K562 (cell line): Measurements from ENCODE around the gene HAPLN2. TPM values are rescaled to one million over a fixed set of nuclear protein-coding genes. Genes with fewer than 3 reads are reported as not detected.
A peak's percentile ranks its signal among the peaks of the same experiment; 100 is the strongest.

Experiments
- AFF1 ChIP-seq, 2 experiments: fragments of 450-650 bp; IDR thresholded peaks; 2 replicates each; pipeline ENCODE4 v1.6.1; 2018; ENCODE audit warnings: mild to moderate bottlenecking in 2 of 2, low read depth in 1 of 2; ENCODE audit not compliant: partially characterized antibody in 2 of 2
- CTCF ChIP-seq, 3 experiments: IDR thresholded peaks in 2 of 3; conservative IDR thresholded peaks in 1 of 3; 2 replicates each; pipeline ENCODE4 v1.5.1; 2011 to 2012; ENCODE audit warnings: low read length in 3 of 3, mild to moderate bottlenecking in 3 of 3, control low read depth in 2 of 3, improper control_type of control experiment in 1 of 3, inconsistent platforms in 1 of 3, low read depth in 1 of 3, mixed read lengths in 1 of 3, moderate library complexity in 1 of 3; ENCODE audit not compliant: insufficient read depth in 2 of 3
- ETV5 ChIP-seq: sonication (generic); formaldehyde crosslinking; IDR thresholded peaks from 2 replicates; pipeline ENCODE4 v1.4.0; 2020; ENCODE audit warnings: low read depth, mild to moderate bottlenecking, missing genetic modification reagents
- HMGN3 ChIP-seq: IDR thresholded peaks from 2 replicates; pipeline ENCODE4 v1.6.1; 2011; ENCODE audit warnings: borderline replicate concordance, low read depth, mild to moderate bottlenecking, mixed read lengths, low read length; ENCODE audit not compliant: insufficient read length; ENCODE audit errors: extremely low read depth
- REST ChIP-seq, 2 experiments: fragments of 450-650 bp; formaldehyde crosslinking in 1 of 2; IDR thresholded peaks; 2 replicates each; pipeline versions ENCODE4 v1.4.0 to v1.6.1; 2014 to 2020; ENCODE audit warnings: mild to moderate bottlenecking in 2 of 2, borderline replicate concordance in 1 of 2, low read depth in 1 of 2
- ZNF280B ChIP-seq: fragments of 250-450 bp; sonication (Bioruptor Pico); IDR thresholded peaks from 2 replicates; pipeline ENCODE4 v1.5.1; 2021; ENCODE audit warnings: mild to moderate bottlenecking
- polyA plus RNA-seq, 8 experiments: library from polyadenylated mRNA; depleted of rRNA in 4 of 8; stranded (reverse) in 5 of 8; unstranded in 3 of 8; fragments of >200 nt; fragmentation: Nextera tagmentation in 2 of 8; fragmentation: Illumina TruSeq in 1 of 8; extraction: Ambion mirVana in 2 of 8; extraction: Trizol in 1 of 8; gene quantifications; 2 replicates each; pipeline versions ENCODE4 v1.2.1 to v1.2.3, GENCODE V29; 2011 to 2014; ENCODE audit warnings: inconsistent platforms in 1 of 8, missing spikeins in 1 of 8
- total RNA-seq, 7 experiments: library from RNA; depleted of rRNA in 6 of 7; stranded (reverse); fragments of >200 nt in 6 of 7; fragmentation: Illumina TruSeq in 2 of 7; extraction: Trizol in 2 of 7; gene quantifications; 2 replicates each; pipeline versions ENCODE4 v1.2.1 to v1.2.3, GENCODE V29; 2011 to 2021; ENCODE audit warnings: low replicate concordance in 1 of 7

The HAPLN2 gene
- total and polyA plus RNA-seq, 9 of the 15 experiments (the other 6 are each of a cell fraction or from before 2014, with no cell fraction given): 0.14 to 5.2 (median 3.8) TPM; not detected in 4

- no peak for TF ChIP-seq ZNF280B (CRISPR knock-in tag)
- TF ChIP-seq REST (IDR thresholded peaks at IDR 0.05; ENCODE audit: borderline replicate concordance): peak; percentile 61; the same call in 1 of the 2 replicates
- no peak for TF ChIP-seq REST (CRISPR knock-in tag; IDR thresholded peaks at IDR 0.05; ENCODE audit: low read depth)
- no peak for TF ChIP-seq AFF1 (IDR thresholded peaks at IDR 0.05; ENCODE audit: low read depth in 1 of 2, partially characterized antibody in 2 of 2)
- no peak for TF ChIP-seq ETV5
- TF ChIP-seq CTCF (IDR thresholded peaks at IDR 0.05 in 2 of 3, conservative IDR thresholded peaks at IDR 0.05 in 1 of 3; ENCODE audit: insufficient read depth in 2 of 3, low read depth in 1 of 3, low read length in 3 of 3): peak; percentile 81 to 85 (median 83)
- TF ChIP-seq HMGN3: no peak
- TF ChIP-seq, all 486 proteins: peak for 6
Observed at GRCh38 chr1:156608981-156609380, 10.2 kb upstream of the HAPLN2 start (continued).
